CD4-positive, CD25-positive, alpha-beta regulatory T cell (primary cell): ENCODE results near the gene OPRM1. TPM values are rescaled to one million over a fixed set of nuclear protein-coding genes. Genes with fewer than 3 reads are reported as not detected.

ENCODE experiments used
- ATAC-seq, 2 donors: fragments of 150-1000 bp; cut with Tn5 transposase; one replicate each; pipeline ENCODE4 v1.10.0; 2021; ENCODE audit warnings: low read depth in 2 of 2, moderate number of reproducible peaks in 2 of 2, moderate library complexity in 1 of 2
- DNase-seq, 3 donors: peaks; one replicate each; pipeline versions ENCODE4 v3.0.0 to v3.0.0-alpha.2; 2012 to 2022; ENCODE audit warnings: mixed read lengths in 1 of 3
- H3K27ac ChIP-seq: one replicate; pipeline ENCODE4 v1.7.0; 2013; ENCODE audit warnings: mild to moderate bottlenecking, low read length; ENCODE audit not compliant: insufficient read depth, poor library complexity, severe bottlenecking
- H3K27me3 ChIP-seq: one replicate; pipeline ENCODE4 v1.7.0; 2013; ENCODE audit warnings: low read length; ENCODE audit not compliant: control insufficient read depth, insufficient read depth
- H3K36me3 ChIP-seq: one replicate; pipeline ENCODE4 v1.7.0; 2013; ENCODE audit warnings: mild to moderate bottlenecking, low read length, moderate library complexity; ENCODE audit not compliant: control insufficient read depth, insufficient read depth
- H3K4me1 ChIP-seq: 2 replicates; pipeline ENCODE4 v1.7.0; 2013; ENCODE audit warnings: mild to moderate bottlenecking, low read length; ENCODE audit not compliant: insufficient read depth, control insufficient read depth, poor library complexity, severe bottlenecking
- H3K4me3 ChIP-seq: one replicate; pipeline ENCODE4 v1.7.0; 2013; ENCODE audit warnings: low read depth, mild to moderate bottlenecking, low read length, moderate library complexity
- H3K9me3 ChIP-seq, 2 experiments: 1 replicate in 1 of 2; 2 replicates in 1 of 2; pipeline ENCODE4 v1.7.0; 2013; ENCODE audit warnings: low read length in 2 of 2, mild to moderate bottlenecking in 1 of 2, moderate library complexity in 1 of 2; ENCODE audit not compliant: control insufficient read depth in 2 of 2
- H3K27ac Mint-ChIP-seq, 3 donors: one replicate each; pipeline ENCODE4 v1.8.0; 2020 to 2022; ENCODE audit warnings: mild to moderate bottlenecking in 3 of 3, mixed read lengths in 3 of 3, moderate library complexity in 2 of 3
- H3K27me3 Mint-ChIP-seq: one replicate; pipeline ENCODE4 v1.8.0; 2022; ENCODE audit warnings: mild to moderate bottlenecking, mixed read lengths
- H3K36me3 Mint-ChIP-seq: one replicate; pipeline ENCODE4 v1.8.0; 2020; ENCODE audit warnings: mixed read lengths
- H3K4me1 Mint-ChIP-seq, 4 donors: one replicate each; pipeline ENCODE4 v1.8.0; 2020 to 2022; ENCODE audit warnings: mixed read lengths in 4 of 4, mild to moderate bottlenecking in 1 of 4
- H3K4me3 Mint-ChIP-seq, 4 donors: one replicate each; pipeline ENCODE4 v1.8.0; 2020 to 2022; ENCODE audit warnings: mild to moderate bottlenecking in 4 of 4, mixed read lengths in 4 of 4, moderate library complexity in 3 of 4
- H3K9me3 Mint-ChIP-seq, 7 donors: one replicate each; pipeline ENCODE4 v1.8.0; 2020 to 2022; ENCODE audit warnings: mixed read lengths in 7 of 7, mild to moderate bottlenecking in 3 of 7, moderate library complexity in 2 of 7
- polyA plus RNA-seq, 4 donors: library from polyadenylated mRNA; unstranded; fragments of 300-500 nt; fragmentation: Illumina TruSeq; gene quantifications; one replicate each; pipeline ENCODE4 v1.2.3, GENCODE V29; 2021
- total RNA-seq: library from RNA; stranded (reverse); gene quantifications from one replicate; pipeline ENCODE4 v1.2.3, GENCODE V29; 2022

The OPRM1 gene
- total and polyA plus RNA-seq, 5 donors from 2014 or later = not detected

DNA sequence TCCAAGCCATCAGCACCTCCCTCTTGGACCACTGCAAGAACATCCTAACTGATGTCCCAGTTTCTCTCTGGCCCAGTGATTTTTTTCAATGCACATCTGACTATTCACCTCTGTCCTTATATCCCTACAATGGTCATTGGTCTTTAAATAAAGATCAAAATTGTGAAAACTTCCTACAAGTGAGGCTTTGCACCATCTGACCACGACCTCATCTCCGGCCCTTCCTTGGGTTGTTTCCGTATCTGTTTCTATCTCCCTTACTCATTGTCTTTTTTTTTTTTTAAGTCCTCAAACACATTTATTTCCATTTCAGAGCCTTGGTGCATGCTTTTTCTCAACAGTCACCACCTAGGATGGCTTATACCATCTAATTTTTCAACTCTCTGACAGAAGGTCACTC lies 229.4 kb downstream of the OPRM1 start:
- no peaks in the 10 kb centered on the region for H3K36me3 Mint-ChIP-seq
- Histone ChIP-seq H3K4me1 (peaks cover 4% of the 10 kb centered on the region), H3K27ac (no peak overlapping the region), H3K36me3 (no peaks in the 10 kb centered on the region), H3K27me3 (no peaks in the 10 kb centered on the region), H3K4me3 (no peak overlapping the region), H3K9me3 (no peaks in the 10 kb centered on the region)
- H3K27ac Mint-ChIP-seq = peak overlapping the region; percentile 18 to 86 (median 45)
- peak overlapping the region in 2 of 4 donors; percentile 12 to 34 for H3K4me3 Mint-ChIP-seq
- H3K4me1 Mint-ChIP-seq = peaks cover 0 to 34% (median 13%) of the 10 kb centered on the region in 4 donors
- ATAC-seq (no peak), DNase-seq (no peak)
- no peaks in the 10 kb centered on the region for H3K27me3 Mint-ChIP-seq
- H3K9me3 Mint-ChIP-seq = peaks cover 0 to 1% (median 0%) of the 10 kb centered on the region in 7 donors

GRCh38 chr6:154274168-154274567 lies 235.1 kb downstream of the OPRM1 start:
- Histone ChIP-seq H3K36me3 (no peaks in the 10 kb centered on the region), H3K4me1 (peaks cover 14% of the 10 kb centered on the region), H3K27me3 (no peaks in the 10 kb centered on the region), H3K4me3 (no peak overlapping the region), H3K27ac (no peak overlapping the region), H3K9me3 (no peaks in the 10 kb centered on the region)
- Mint-ChIP-seq H3K27ac (no peak overlapping the region), H3K36me3 (no peaks in the 10 kb centered on the region), H3K27me3 (no peaks in the 10 kb centered on the region), H3K4me1 (peaks cover 16 to 43% (median 26%) of the 10 kb centered on the region in 4 donors), H3K9me3 (no peaks in the 10 kb centered on the region), H3K4me3 (no peak overlapping the region)
- no peak for ATAC-seq
- no peak for DNase-seq

- no peak overlapping the region for H3K27ac ChIP-seq
- H3K4me1 ChIP-seq = peaks cover 14% of the 10 kb centered on the region
- Mint-ChIP-seq H3K36me3 (no peaks in the 10 kb centered on the region), H3K27ac (peak overlapping the region; percentile 61 to 87 (median 84)), H3K9me3 (no peaks in the 10 kb centered on the region), H3K4me3 (peak overlapping the region; percentile 25 to 90 (median 82)), H3K27me3 (no peaks in the 10 kb centered on the region), H3K4me1 (peaks cover 16 to 43% (median 26%) of the 10 kb centered on the region in 4 donors)
- no peaks in the 10 kb centered on the region for H3K36me3 ChIP-seq
- DNase-seq = peak in 2 of 3 donors; percentile 70 to 76
- H3K9me3 ChIP-seq = no peaks in the 10 kb centered on the region
- no peaks in the 10 kb centered on the region for H3K27me3 ChIP-seq
- ATAC-seq = peak; percentile 70 to 73
- H3K4me3 ChIP-seq = peak overlapping the region; percentile 84
Measured at GRCh38 chr6:154276810-154277628, 238.0 kb downstream of the OPRM1 start.

DNA sequence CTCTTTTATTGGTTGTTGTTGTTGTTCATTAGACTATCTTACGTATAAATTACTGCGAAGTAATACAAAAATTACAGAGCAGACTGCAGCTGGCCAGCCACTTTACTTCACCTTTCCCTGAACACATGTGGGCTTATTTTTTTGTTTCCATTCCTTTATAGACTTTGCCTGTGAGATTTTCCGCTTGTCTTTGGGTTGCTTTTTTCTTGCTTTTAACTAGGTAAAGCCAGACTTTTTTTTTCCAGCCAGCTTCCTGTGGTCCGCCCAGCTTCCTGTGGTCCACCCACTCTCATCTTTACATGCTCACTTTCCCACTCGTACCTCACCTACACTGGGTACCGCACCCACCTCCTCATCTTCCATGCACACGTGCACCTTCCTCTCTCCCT lies 238.6 kb downstream of the OPRM1 start:
- peak overlapping the region; percentile 84 for H3K4me3 ChIP-seq
- no peaks in the 10 kb centered on the region for H3K27me3 ChIP-seq
- peaks cover 16 to 43% (median 26%) of the 10 kb centered on the region in 4 donors for H3K4me1 Mint-ChIP-seq
- H3K4me3 Mint-ChIP-seq = peak overlapping the region; percentile 25 to 90 (median 82)
- peaks cover 14% of the 10 kb centered on the region for H3K4me1 ChIP-seq
- H3K36me3 Mint-ChIP-seq = no peaks in the 10 kb centered on the region
- peak in 1 of 2 donors; percentile 21 for ATAC-seq
- H3K36me3 ChIP-seq = no peaks in the 10 kb centered on the region
- H3K27ac Mint-ChIP-seq = peak overlapping the region in 2 of 3 donors; percentile 84 to 87
- H3K9me3 ChIP-seq = no peaks in the 10 kb centered on the region
- no peak overlapping the region for H3K27ac ChIP-seq
- DNase-seq = no peak
- no peaks in the 10 kb centered on the region for H3K9me3 Mint-ChIP-seq
- no peaks in the 10 kb centered on the region for H3K27me3 Mint-ChIP-seq

- peaks cover 0 to 2% (median 0%) of the 10 kb centered on the region in 7 donors for H3K9me3 Mint-ChIP-seq
- peaks cover 4% of the 10 kb centered on the region for H3K36me3 Mint-ChIP-seq
- no peaks in the 10 kb centered on the region for H3K9me3 ChIP-seq
Measured at GRCh38 chr6:154280521-154280920, 241.5 kb downstream of the OPRM1 start.

GRCh38 chr6:154284313-154284853 lies 245.3 kb downstream of the OPRM1 start:
- Mint-ChIP-seq H3K4me3 (no peak overlapping the region), H3K36me3 (peaks cover 4% of the 10 kb centered on the region), H3K27ac (no peak overlapping the region), H3K27me3 (no peaks in the 10 kb centered on the region), H3K9me3 (peaks cover 0 to 2% (median 0%) of the 10 kb centered on the region in 7 donors), H3K4me1 (peaks cover 0 to 2% (median 0%) of the 10 kb centered on the region in 4 donors)
- H3K4me3 ChIP-seq = no peak overlapping the region
- DNase-seq (no peak), ATAC-seq (no peak)
- no peaks in the 10 kb centered on the region for H3K36me3 ChIP-seq
- H3K4me1 ChIP-seq = no peaks in the 10 kb centered on the region
- H3K9me3 ChIP-seq = no peaks in the 10 kb centered on the region
- H3K27me3 ChIP-seq = no peaks in the 10 kb centered on the region
- no peak overlapping the region for H3K27ac ChIP-seq

More at GRCh38 chr6:154280521-154280920, 241.5 kb downstream of the OPRM1 start:
- Mint-ChIP-seq H3K27ac (no peak overlapping the region), H3K27me3 (no peaks in the 10 kb centered on the region), H3K4me1 (peaks cover 12 to 27% (median 16%) of the 10 kb centered on the region in 4 donors), H3K4me3 (no peak overlapping the region)
- DNase-seq (no peak), ATAC-seq (no peak)
- H3K36me3 ChIP-seq = no peaks in the 10 kb centered on the region
- peaks cover 14% of the 10 kb centered on the region for H3K4me1 ChIP-seq
- H3K27me3 ChIP-seq = no peaks in the 10 kb centered on the region
- H3K27ac ChIP-seq = no peak overlapping the region
- H3K4me3 ChIP-seq = no peak overlapping the region

DNA sequence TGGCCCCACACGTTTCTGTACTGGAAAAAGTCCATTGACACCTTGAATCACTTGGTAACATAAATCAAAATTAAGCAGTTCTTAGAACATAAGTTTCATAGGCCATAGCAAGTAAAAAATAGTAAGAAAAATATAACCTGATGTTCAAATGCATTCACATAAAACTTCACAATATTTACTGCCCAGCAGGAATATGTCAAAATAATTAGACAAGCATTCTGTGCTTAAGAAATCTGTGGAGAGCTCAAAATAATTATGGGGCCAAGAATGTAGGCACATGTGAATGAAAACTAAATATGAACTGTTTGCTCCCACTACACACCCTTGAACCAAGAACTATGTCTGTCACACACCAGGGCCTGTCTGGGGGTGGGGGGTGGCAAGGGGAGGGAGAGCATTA lies 246.8 kb downstream of the OPRM1 start:
- ATAC-seq (no peak), DNase-seq (no peak)
- Histone ChIP-seq H3K27ac (no peak overlapping the region), H3K9me3 (no peaks in the 10 kb centered on the region), H3K4me1 (no peaks in the 10 kb centered on the region), H3K36me3 (no peaks in the 10 kb centered on the region), H3K27me3 (no peaks in the 10 kb centered on the region), H3K4me3 (no peak overlapping the region)
- Mint-ChIP-seq H3K27me3 (no peaks in the 10 kb centered on the region), H3K27ac (no peak overlapping the region), H3K4me3 (no peak overlapping the region), H3K9me3 (peaks cover 0 to 4% (median 0%) of the 10 kb centered on the region in 7 donors), H3K4me1 (peaks cover 0 to 2% (median 0%) of the 10 kb centered on the region in 4 donors), H3K36me3 (peaks cover 4% of the 10 kb centered on the region)
